GM23248 (cell line): ENCODE measurements around the gene GRIA4. TPM values are rescaled to one million over a fixed set of nuclear protein-coding genes. Genes with fewer than 3 reads are reported as not detected.

Source experiments
- DNase-seq: peaks from one replicate; pipeline ENCODE4 v3.0.0-alpha.2; 2015
- H2AFZ ChIP-seq: fragments of 200-600 bp; sonication (generic); 2 replicates; pipeline ENCODE4 v1.6.1; 2016; ENCODE audit warnings: antibody characterized with exemption
- H3F3A ChIP-seq: fragments of 200-600 bp; sonication (generic); 2 replicates; pipeline ENCODE4 v1.6.1; 2016; ENCODE audit warnings: mild to moderate bottlenecking, antibody characterized with exemption, mixed run types; ENCODE audit not compliant: insufficient read depth
- H3K27ac ChIP-seq: fragments of 200-600 bp; sonication (generic); 2 replicates; pipeline ENCODE4 v1.5.1; 2016; ENCODE audit warnings: mild to moderate bottlenecking
- H3K27me3 ChIP-seq: fragments of 200-600 bp; sonication (generic); replicated peaks from 2 replicates; pipeline ENCODE4 v1.6.1; 2016; ENCODE audit warnings: mild to moderate bottlenecking; ENCODE audit not compliant: insufficient read depth
- H3K36me3 ChIP-seq: fragments of 200-600 bp; sonication (generic); 2 replicates; pipeline ENCODE4 v1.6.1; 2016; ENCODE audit warnings: low read depth, mild to moderate bottlenecking
- H3K4me1 ChIP-seq: fragments of 200-600 bp; sonication (generic); 2 replicates; pipeline ENCODE4 v1.6.1; 2016; ENCODE audit warnings: mild to moderate bottlenecking; ENCODE audit not compliant: insufficient read depth
- H3K4me2 ChIP-seq: fragments of 200-600 bp; sonication (generic); one replicate; pipeline ENCODE4 v1.6.1; 2016; ENCODE audit warnings: mild to moderate bottlenecking; ENCODE audit not compliant: unreplicated experiment
- H3K4me3 ChIP-seq: fragments of 200-600 bp; sonication (generic); 2 replicates; pipeline ENCODE4 v1.5.1; 2016; ENCODE audit warnings: mild to moderate bottlenecking
- H3K79me2 ChIP-seq: fragments of 200-600 bp; sonication (generic); 2 replicates; pipeline ENCODE4 v1.6.1; 2016; ENCODE audit warnings: mild to moderate bottlenecking; ENCODE audit not compliant: insufficient read depth
- H3K9ac ChIP-seq: fragments of 200-600 bp; sonication (generic); 2 replicates; pipeline ENCODE4 v1.6.1; 2016; ENCODE audit warnings: mild to moderate bottlenecking
- H3K9me2 ChIP-seq: fragments of 200-600 bp; sonication (generic); 2 replicates; pipeline ENCODE4 v1.6.1; 2016; ENCODE audit warnings: mixed run types, mild to moderate bottlenecking, moderate library complexity; ENCODE audit not compliant: insufficient read depth
- H3K9me3 ChIP-seq: fragments of 200-600 bp; sonication (generic); one replicate; pipeline ENCODE4 v1.6.1; 2017; ENCODE audit warnings: low read depth
- H4K20me1 ChIP-seq: fragments of 200-600 bp; sonication (generic); 2 replicates; pipeline ENCODE4 v1.6.0; 2016; ENCODE audit not compliant: insufficient read depth
- EZH2 ChIP-seq: fragments of 200-600 bp; sonication (generic); IDR thresholded peaks from 2 replicates; pipeline ENCODE4 v1.6.1; 2018; ENCODE audit warnings: antibody characterized with exemption, mild to moderate bottlenecking; ENCODE audit not compliant: insufficient read depth, poor library complexity, severe bottlenecking
- EZH2phosphoT487 ChIP-seq: fragments of 200-600 bp; sonication (generic); IDR thresholded peaks from 2 replicates; pipeline ENCODE4 v1.6.1; 2018; ENCODE audit warnings: antibody characterized with exemption, moderate library complexity, mild to moderate bottlenecking, low read depth; ENCODE audit not compliant: insufficient read depth
- WGBS, 2 experiments: methylation state at CpG; one replicate each; pipeline ENCODE4 v1.1.6; 2015 to 2017; ENCODE audit warnings: low lambda C conversion rate in 2 of 2, low coverage in 1 of 2; ENCODE audit errors: missing lambda C conversion rate in 2 of 2; 5-methylcytosine and 5-hydroxymethylcytosine counted together
- in situ Hi-C: fragments of 300-500 bp; cut with MboI; formaldehyde crosslinking; loops from 2 replicates; pipeline ENCODE4 v1.15.0; 2020
- polyA plus RNA-seq: library from polyadenylated mRNA; unstranded; fragments of >200 nt; fragmentation: Nextera tagmentation; extraction: Ambion mirVana; gene quantifications from 2 replicates; pipeline ENCODE4 v1.2.1, GENCODE V29; 2016
- total RNA-seq: library from RNA; depleted of rRNA; stranded (reverse); fragments of >200 nt; shearing (Covaris generic); gene quantifications from 2 replicates; pipeline ENCODE4 v1.2.3, GENCODE V29; 2014

The GRIA4 gene
- total and polyA plus RNA-seq, 2 experiments from 2014 or later = not detected

DNA sequence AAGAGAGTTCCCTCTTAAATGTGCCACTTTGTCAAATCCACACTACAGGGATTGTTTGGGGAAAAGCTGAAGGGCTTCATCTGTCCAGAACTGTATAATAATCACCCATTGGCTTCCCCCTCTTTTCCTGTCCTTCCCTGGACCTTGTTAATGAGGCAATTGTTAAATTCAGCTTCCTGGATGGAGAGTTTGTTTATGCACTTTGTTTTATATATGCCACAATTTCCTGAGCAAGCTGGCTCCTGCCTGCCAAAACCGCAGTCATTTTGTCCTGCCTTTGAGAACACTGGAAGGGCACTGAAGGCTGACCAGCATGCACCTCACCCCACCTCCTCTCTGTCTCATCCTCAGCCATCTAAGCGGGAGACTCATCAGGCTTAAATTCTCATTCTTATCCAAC lies 325.9 kb downstream of the GRIA4 start:
- no peaks in the 10 kb centered on the region for H3K79me2 ChIP-seq
- H3K27me3 ChIP-seq = no peaks in the 10 kb centered on the region
- 67 to 76% methylated on average over 2 of the region's 2 CpGs for WGBS, 2 experiments
- in situ Hi-C loops = no loop called here
- H3K9me2 ChIP-seq = no peaks in the 10 kb centered on the region
- no peaks in the 10 kb centered on the region for H4K20me1 ChIP-seq
- no peak overlapping the region for H2AFZ ChIP-seq
- no peak overlapping the region for H3K9ac ChIP-seq
- H3K36me3 ChIP-seq = no peaks in the 10 kb centered on the region
- TF ChIP-seq EZH2phosphoT487 = no peak
- no peak for TF ChIP-seq EZH2
- H3K4me1 ChIP-seq = no peaks in the 10 kb centered on the region; the same call in 1 of the 2 replicates
- H3K4me2 ChIP-seq = no peak overlapping the region
- no peak overlapping the region for H3K27ac ChIP-seq
- H3K4me3 ChIP-seq = no peak overlapping the region
- H3F3A ChIP-seq = no peaks in the 10 kb centered on the region
- DNase-seq = no peak
- no peaks in the 10 kb centered on the region for H3K9me3 ChIP-seq

DNA sequence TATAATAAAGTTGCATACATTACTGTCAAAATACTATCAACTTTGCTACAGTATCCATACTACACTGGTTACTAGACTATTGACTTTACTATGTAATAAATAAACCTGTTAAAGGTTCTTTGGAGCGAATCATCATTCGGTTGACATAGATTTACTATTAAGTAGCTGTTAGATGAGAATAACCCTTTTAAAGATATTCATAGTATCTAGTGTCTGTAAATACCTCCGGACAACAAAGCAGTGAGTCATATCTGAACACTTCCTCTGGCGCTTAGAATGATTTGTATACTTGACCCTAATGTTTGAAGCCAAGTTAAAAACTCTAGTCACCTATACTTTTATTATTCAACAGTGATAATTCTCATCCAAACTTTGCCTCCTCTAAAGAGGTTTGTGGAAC lies 327.5 kb downstream of the GRIA4 start:
- no peak overlapping the region for H2AFZ ChIP-seq
- in situ Hi-C loops = no loop called here
- no peak overlapping the region for H3K9ac ChIP-seq
- no peaks in the 10 kb centered on the region; the same call in 1 of the 2 replicates for H3K4me1 ChIP-seq
- no peaks in the 10 kb centered on the region for H3K36me3 ChIP-seq
- no peaks in the 10 kb centered on the region for H3F3A ChIP-seq
- 40 to 47% methylated on average over 4 of the region's 4 CpGs for WGBS, 2 experiments
- H3K4me2 ChIP-seq = no peak overlapping the region
- no peaks in the 10 kb centered on the region for H3K27me3 ChIP-seq
- H3K79me2 ChIP-seq = no peaks in the 10 kb centered on the region
- H3K27ac ChIP-seq = no peak overlapping the region
- H3K9me2 ChIP-seq = no peaks in the 10 kb centered on the region
- H4K20me1 ChIP-seq = no peaks in the 10 kb centered on the region
- H3K9me3 ChIP-seq = no peaks in the 10 kb centered on the region
- TF ChIP-seq EZH2phosphoT487 (no peak), EZH2 (no peak)
- no peak overlapping the region for H3K4me3 ChIP-seq
- peak; percentile 14 for DNase-seq

DNA sequence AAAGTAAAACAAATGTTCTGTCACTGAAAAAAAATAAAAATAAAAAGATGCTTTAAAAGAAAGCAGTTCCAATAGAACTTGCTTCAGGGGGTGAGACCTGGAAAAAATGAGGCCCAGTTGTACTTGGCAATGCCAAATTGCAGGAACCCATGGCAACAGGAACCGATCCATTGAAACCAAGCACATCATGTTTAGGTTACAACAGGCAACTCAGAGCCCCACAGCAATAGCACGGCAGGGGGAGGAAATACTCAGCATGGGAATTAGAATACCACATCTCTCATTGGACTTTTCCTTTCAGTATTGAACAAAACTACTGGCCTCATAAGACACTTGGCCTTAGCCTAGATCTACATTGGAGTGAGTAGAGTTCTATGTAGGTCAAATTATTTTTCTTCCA lies 327.9 kb downstream of the GRIA4 start:
- Histone ChIP-seq H3K4me1 (no peaks in the 10 kb centered on the region; the same call in 1 of the 2 replicates), H3K36me3 (no peaks in the 10 kb centered on the region), H3K9ac (no peak overlapping the region), H3K27ac (no peak overlapping the region), H3K9me3 (no peaks in the 10 kb centered on the region), H3K79me2 (no peaks in the 10 kb centered on the region), H3K9me2 (no peaks in the 10 kb centered on the region), H3K4me3 (no peak overlapping the region), H3K4me2 (no peak overlapping the region), H3F3A (no peaks in the 10 kb centered on the region), H4K20me1 (no peaks in the 10 kb centered on the region), H3K27me3 (no peaks in the 10 kb centered on the region), H2AFZ (no peak overlapping the region)
- no peak for TF ChIP-seq EZH2phosphoT487
- no peak for TF ChIP-seq EZH2
- in situ Hi-C loops = no loop called here
- DNase-seq = peak; percentile 2
- WGBS, 2 experiments = 15 to 17% methylated on average over 2 of the region's 2 CpGs

DNA sequence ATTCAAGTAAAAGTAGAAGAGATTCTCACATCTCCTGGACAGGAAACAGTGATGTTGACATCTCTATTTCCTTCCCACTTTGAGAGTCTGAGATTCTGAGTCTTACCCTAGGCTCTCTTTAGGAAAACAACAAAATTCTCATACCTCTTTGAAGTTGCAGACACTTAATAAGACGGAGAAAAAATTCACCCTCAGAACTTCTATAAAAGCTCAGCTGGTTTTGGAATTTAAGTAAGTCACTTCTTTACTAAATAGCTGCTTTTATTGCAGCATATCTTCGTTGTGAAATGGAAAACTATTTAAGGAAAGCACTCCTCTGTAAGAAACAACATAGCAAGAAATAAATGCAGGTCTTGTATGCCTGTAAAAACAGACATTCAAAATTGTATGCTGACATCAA lies 333.0 kb downstream of the GRIA4 start:
- TF ChIP-seq EZH2 (no peak), EZH2phosphoT487 (no peak)
- Histone ChIP-seq H3K9me2 (no peaks in the 10 kb centered on the region), H3K27ac (no peak overlapping the region), H3K9ac (no peak overlapping the region), H3K79me2 (no peaks in the 10 kb centered on the region), H2AFZ (no peak overlapping the region), H3K4me2 (no peak overlapping the region), H3K27me3 (no peaks in the 10 kb centered on the region), H4K20me1 (no peaks in the 10 kb centered on the region), H3F3A (no peaks in the 10 kb centered on the region), H3K4me1 (no peaks in the 10 kb centered on the region), H3K4me3 (no peak overlapping the region), H3K9me3 (no peaks in the 10 kb centered on the region), H3K36me3 (no peaks in the 10 kb centered on the region)
- in situ Hi-C loops = no loop called here
- WGBS, 2 experiments = 42 to 48% methylated on average over 2 of the region's 2 CpGs
- no peak for DNase-seq

DNA sequence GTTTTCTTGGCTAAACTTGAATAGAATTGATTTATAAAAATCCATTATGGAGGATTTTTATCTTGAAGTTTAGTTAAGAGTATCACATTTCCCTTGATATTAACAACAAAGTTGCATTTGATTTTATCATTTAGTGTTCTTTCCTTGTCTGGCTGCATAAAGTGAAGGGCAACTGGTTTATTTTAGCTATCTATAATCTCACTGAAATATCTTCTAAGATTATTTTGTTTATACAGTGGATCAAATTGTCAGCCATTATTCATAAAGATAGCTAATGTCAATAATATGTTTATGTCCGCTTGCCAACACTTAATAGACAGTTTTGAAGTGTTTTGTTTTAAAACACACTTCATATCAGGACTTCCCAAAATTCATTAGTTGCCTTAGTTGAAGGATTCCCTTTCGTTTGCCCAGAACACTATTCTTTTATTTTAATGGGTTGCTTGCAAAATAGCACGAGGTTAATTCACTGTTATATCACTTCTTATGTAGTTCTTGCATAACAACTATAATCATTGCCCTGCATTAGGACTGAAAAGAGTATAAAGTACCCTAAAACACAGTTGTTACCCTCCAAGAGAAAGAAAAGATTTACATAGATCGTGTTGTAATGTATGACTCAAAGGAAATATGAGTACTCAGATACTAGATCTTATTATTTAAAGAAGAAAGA lies 339.2 kb downstream of the GRIA4 start:
- H2AFZ ChIP-seq = no peak overlapping the region; the same call in 1 of the 2 replicates
- DNase-seq = no peak
- WGBS, 2 experiments = 20 to 30% methylated on average over 4 of the region's 4 CpGs
- in situ Hi-C loops = no loop called here
- H3K9ac ChIP-seq = no peak overlapping the region
- H3K4me3 ChIP-seq = no peak overlapping the region
- H3K4me2 ChIP-seq = no peak overlapping the region
- H3K9me3 ChIP-seq = no peaks in the 10 kb centered on the region
- H3K27me3 ChIP-seq = no peaks in the 10 kb centered on the region
- TF ChIP-seq EZH2 (no peak), EZH2phosphoT487 (no peak)
- no peaks in the 10 kb centered on the region for H3K9me2 ChIP-seq
- no peaks in the 10 kb centered on the region for H4K20me1 ChIP-seq
- H3K79me2 ChIP-seq = no peaks in the 10 kb centered on the region
- H3K4me1 ChIP-seq = no peaks in the 10 kb centered on the region
- no peaks in the 10 kb centered on the region for H3F3A ChIP-seq
- no peak overlapping the region for H3K27ac ChIP-seq
- no peaks in the 10 kb centered on the region for H3K36me3 ChIP-seq
